Measurements from ENCODE around the gene PKD1L1. TPM values are rescaled to one million over a fixed set of nuclear protein-coding genes. Genes with fewer than 3 reads are reported as not detected.
A peak's percentile ranks its signal among the peaks of the same experiment; 100 is the strongest.

Gene PKD1L1
- polyA plus RNA-seq, 1 of the 3 experiments (the other 2 are of a cell fraction): 0.10 TPM

GRCh38 chr7:47846138-47846836 lies 102.0 kb downstream of the PKD1L1 start:
- CTCF ChIA-PET: interaction anchor here (0.7 to 2.5 kb wide), 4 partner anchors 12 to 580 kb away, joined by 3 to 10 read pairs (median 6); no protein-coding TSS in a partner anchor
- H3K4me2 ChIP-seq: 0 out of 2 replicates have a peak overlapping the region, but pooled peaks have one; percentile 3
- no peaks in the 10 kb centered on the region; a peak in 2 of 4 replicates for H3K4me1 ChIP-seq (ENCODE audit: control insufficient read depth in 1 of 2, insufficient read depth in 2 of 2, low read depth in 1 of 2, low read length in 1 of 2)
- H3K4me3 ChIP-seq (ENCODE audit: low read depth in 2 of 2, low read length in 1 of 2): no peak overlapping the region
- POLR2A ChIA-PET: no interaction called here
- no peaks in the 10 kb centered on the region for H3F3A ChIP-seq (replicated peaks; ENCODE audit: insufficient read depth)
- H3K9ac ChIP-seq: no peak overlapping the region
- no peak for DNase-seq
- no peaks in the 10 kb centered on the region for H4K20me1 ChIP-seq (ENCODE audit: insufficient read depth)
- H3K27ac ChIP-seq (ENCODE audit: low read depth in 2 of 2, low read length in 1 of 2): no peak overlapping the region
- peaks cover 6% of the 10 kb centered on the region; the same call in 1 of the 2 replicates for H3K27me3 ChIP-seq (ENCODE audit: insufficient read depth)
- TF ChIP-seq TCF12 (IDR thresholded peaks at IDR 0.05) (0 out of 2 replicates have a peak, but pooled peaks have one; percentile 11), RFX5 (IDR thresholded peaks at IDR 0.05; ENCODE audit: low read length) (no peak), TEAD4 (IDR thresholded peaks at IDR 0.05; ENCODE audit: borderline replicate concordance, insufficient read depth) (peak; percentile 23; the same call in 1 of the 2 replicates), IRF3 (IDR thresholded peaks at IDR 0.05; ENCODE audit: low read depth, low read length) (no peak), FOSL2 (IDR thresholded peaks at IDR 0.05; ENCODE audit: borderline replicate concordance, low read depth) (peak; percentile 79), RXRA (IDR thresholded peaks at IDR 0.05; ENCODE audit: borderline replicate concordance, low read depth) (no peak), YY1 (IDR thresholded peaks at IDR 0.05; ENCODE audit: low read depth) (no peak), ELF1 (IDR thresholded peaks at IDR 0.05) (no peak), USF1 (IDR thresholded peaks at IDR 0.05; ENCODE audit: borderline replicate concordance, low read depth) (no peak), PBX3 (IDR thresholded peaks at IDR 0.05) (peak; percentile 72), JUND (IDR thresholded peaks at IDR 0.05) (peak; percentile 74), MEF2A (IDR thresholded peaks at IDR 0.05; ENCODE audit: borderline replicate concordance, low read depth) (peak; percentile 90)
- H3K36me3 ChIP-seq (replicated peaks in 1 of 2; ENCODE audit: control insufficient read depth in 1 of 2, insufficient read depth in 2 of 2, low read length in 1 of 2): no peaks in the 10 kb centered on the region
- WGBS (ENCODE audit: low lambda C conversion rate): 77% methylated on average over 7 of the region's 7 CpGs
- H2AFZ ChIP-seq (ENCODE audit: low read depth): no peak overlapping the region
- no peaks in the 10 kb centered on the region for H3K9me3 ChIP-seq
- no peaks in the 10 kb centered on the region for H3K79me2 ChIP-seq (ENCODE audit: insufficient read depth)
- H3K9me2 ChIP-seq: no peaks in the 10 kb centered on the region

GRCh38 chr7:47844311-47844710 lies 104.0 kb downstream of the PKD1L1 start:
- H3K4me3 ChIP-seq (ENCODE audit: low read depth in 2 of 2, low read length in 1 of 2): no peak overlapping the region
- ChIA-PET CTCF (interaction anchor here (2.5 kb wide), 1 partner anchor 25 kb away, joined by 10 read pairs; no protein-coding TSS in a partner anchor), POLR2A (no interaction called here)
- no peaks in the 10 kb centered on the region for H3K9me3 ChIP-seq
- no peak overlapping the region for H3K27ac ChIP-seq (ENCODE audit: low read depth in 2 of 2, low read length in 1 of 2)
- no peak for TF ChIP-seq RFX5 (IDR thresholded peaks at IDR 0.05; ENCODE audit: low read length)
- no peak for TF ChIP-seq YY1 (IDR thresholded peaks at IDR 0.05; ENCODE audit: low read depth)
- no peak for TF ChIP-seq RXRA (IDR thresholded peaks at IDR 0.05; ENCODE audit: borderline replicate concordance, low read depth)
- TF ChIP-seq JUND (IDR thresholded peaks at IDR 0.05): no peak
- no peak for TF ChIP-seq ZBTB33 (IDR thresholded peaks at IDR 0.05; ENCODE audit: borderline replicate concordance, low read depth)
- TF ChIP-seq MXI1 (IDR thresholded peaks at IDR 0.05; ENCODE audit: low read depth, low read length): no peak
- no peak for TF ChIP-seq POLR2AphosphoS5 (IDR thresholded peaks at IDR 0.05; ENCODE audit: low read depth, low read length)
- no peaks in the 10 kb centered on the region; a peak in 2 of 4 replicates for H3K4me1 ChIP-seq (ENCODE audit: control insufficient read depth in 1 of 2, insufficient read depth in 2 of 2, low read depth in 1 of 2, low read length in 1 of 2)
- H3K9ac ChIP-seq: no peak overlapping the region
- H3K36me3 ChIP-seq (replicated peaks in 1 of 2; ENCODE audit: control insufficient read depth in 1 of 2, insufficient read depth in 2 of 2, low read length in 1 of 2): no peaks in the 10 kb centered on the region
- H4K20me1 ChIP-seq (ENCODE audit: insufficient read depth): no peaks in the 10 kb centered on the region
- H3K79me2 ChIP-seq (ENCODE audit: insufficient read depth): no peaks in the 10 kb centered on the region
- no peaks in the 10 kb centered on the region for H3F3A ChIP-seq (replicated peaks; ENCODE audit: insufficient read depth)
- H2AFZ ChIP-seq (ENCODE audit: low read depth): no peak overlapping the region
- no peak for DNase-seq
- H3K4me2 ChIP-seq: no peak overlapping the region
- H3K9me2 ChIP-seq: no peaks in the 10 kb centered on the region
- peaks cover 6% of the 10 kb centered on the region; the same call in 1 of the 2 replicates for H3K27me3 ChIP-seq (ENCODE audit: insufficient read depth)

Data from SK-N-SH (cell line).